Subcutaneous adipose tissue (tissue), 4 donors: Measurements from ENCODE around the gene ENOX1. TPM values are rescaled to one million over a fixed set of nuclear protein-coding genes. Genes with fewer than 3 reads are reported as not detected.

Experiments
- CTCF ChIP-seq: fragments of 450-650 bp; IDR thresholded peaks from one replicate; pipeline ENCODE4 v1.5.1; 2016; ENCODE audit warnings: low read depth, mild to moderate bottlenecking, control low read depth, antibody characterized with exemption, moderate library complexity
- total RNA-seq, 4 donors: library from RNA; depleted of rRNA; stranded (reverse); fragments of >200 nt; gene quantifications; one replicate each; pipeline ENCODE4 v1.1.0, GENCODE V29; 2016

Gene ENOX1
- total RNA-seq, 4 donors from 2014 or later, result 0.66 to 4.7 (median 2.1) TPM

- no peak for TF ChIP-seq CTCF
Observed at GRCh38 chr13:43354153-43354945, 432.4 kb downstream of the ENOX1 start.

- no peak for TF ChIP-seq CTCF
Observed at GRCh38 chr13:43353631-43354030, 433.1 kb downstream of the ENOX1 start.

GRCh38 chr13:43348397-43348796 is 438.4 kb downstream of the ENOX1 start:
- no peak for TF ChIP-seq CTCF

- TF ChIP-seq CTCF, result no peak
Observed at GRCh38 chr13:43347877-43348276, 438.9 kb downstream of the ENOX1 start.

- no peak for TF ChIP-seq CTCF
Observed at GRCh38 chr13:43346427-43346826, 440.3 kb downstream of the ENOX1 start.

- no peak for TF ChIP-seq CTCF
Observed at GRCh38 chr13:43343645-43344044, 443.1 kb downstream of the ENOX1 start.

GRCh38 chr13:43339805-43340550 is 446.8 kb downstream of the ENOX1 start:
- TF ChIP-seq CTCF, result no peak
